GM19025 (cell line): ENCODE measurements around the gene PCNX3.

Experiments
- ATAC-seq: cut with Tn5 transposase; IDR thresholded peaks from one replicate; pipeline ENCODE4 v1.9.1; 2021; ENCODE audit warnings: mild to moderate bottlenecking, low read depth, moderate library complexity; ENCODE audit not compliant: unreplicated experiment

The PCNX3 gene

GRCh38 chr11:65615229-65615949 is at the start of gene PCNX3:
Gene PCNX3, plus strand, starts transcription at chr11:65615776. Its CDS starts 536 bp downstream, at chr11:65616312.
- ATAC-seq: peak; percentile 74

DNA sequence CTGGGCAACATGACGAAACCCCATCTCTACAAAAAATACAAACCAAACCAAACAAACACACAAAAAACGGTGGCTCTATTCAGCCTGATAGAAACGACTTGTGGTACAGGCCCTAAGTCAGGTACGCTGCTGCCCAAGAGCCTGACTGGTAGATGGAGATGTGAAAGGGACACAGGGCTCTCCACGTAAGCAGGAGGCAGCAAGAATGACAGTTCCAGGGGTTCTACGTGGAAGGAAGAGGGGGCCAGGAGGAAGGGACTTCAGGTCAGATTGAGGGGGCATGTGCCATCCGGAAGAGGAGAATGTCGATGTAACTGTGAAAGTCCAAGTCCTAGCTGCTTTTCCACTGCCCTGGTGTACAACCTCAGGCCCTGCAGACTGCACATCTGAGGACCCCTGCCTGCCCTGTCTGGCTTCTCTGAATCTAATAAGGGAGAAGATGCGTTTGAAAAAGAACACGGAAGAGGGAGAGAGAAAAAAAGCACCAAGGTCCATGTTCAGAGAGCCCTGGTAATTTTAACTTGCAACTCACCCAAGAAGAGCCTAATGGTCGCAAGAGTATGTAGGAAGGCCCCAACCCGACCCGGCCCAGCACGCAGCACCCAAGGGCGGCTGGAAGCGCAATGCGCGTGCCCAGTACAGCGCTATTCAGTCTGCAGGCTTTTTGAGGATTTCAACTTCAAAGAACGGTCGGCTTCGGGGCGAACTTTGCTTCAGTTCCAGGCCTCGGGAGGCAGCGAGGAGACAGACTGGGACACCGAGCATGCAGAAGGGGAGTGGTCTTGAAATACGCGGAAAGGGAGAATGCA is 46.2 kb upstream of the PCNX3 start:
- ATAC-seq: no peak

- peak; percentile 60 for ATAC-seq
Observed at GRCh38 chr11:65569973-65570918, 45.3 kb upstream of the PCNX3 start, which contains the start of gene ZNRD2. Gene ZNRD2, plus strand, starts transcription at chr11:65570477. Its CDS starts 15 bp downstream, at chr11:65570492.

GRCh38 chr11:65571420-65571819 is 44.2 kb upstream of the PCNX3 start:
- no peak for ATAC-seq

- ATAC-seq: no peak
Observed at GRCh38 chr11:65571940-65572339, 43.6 kb upstream of the PCNX3 start.

DNA sequence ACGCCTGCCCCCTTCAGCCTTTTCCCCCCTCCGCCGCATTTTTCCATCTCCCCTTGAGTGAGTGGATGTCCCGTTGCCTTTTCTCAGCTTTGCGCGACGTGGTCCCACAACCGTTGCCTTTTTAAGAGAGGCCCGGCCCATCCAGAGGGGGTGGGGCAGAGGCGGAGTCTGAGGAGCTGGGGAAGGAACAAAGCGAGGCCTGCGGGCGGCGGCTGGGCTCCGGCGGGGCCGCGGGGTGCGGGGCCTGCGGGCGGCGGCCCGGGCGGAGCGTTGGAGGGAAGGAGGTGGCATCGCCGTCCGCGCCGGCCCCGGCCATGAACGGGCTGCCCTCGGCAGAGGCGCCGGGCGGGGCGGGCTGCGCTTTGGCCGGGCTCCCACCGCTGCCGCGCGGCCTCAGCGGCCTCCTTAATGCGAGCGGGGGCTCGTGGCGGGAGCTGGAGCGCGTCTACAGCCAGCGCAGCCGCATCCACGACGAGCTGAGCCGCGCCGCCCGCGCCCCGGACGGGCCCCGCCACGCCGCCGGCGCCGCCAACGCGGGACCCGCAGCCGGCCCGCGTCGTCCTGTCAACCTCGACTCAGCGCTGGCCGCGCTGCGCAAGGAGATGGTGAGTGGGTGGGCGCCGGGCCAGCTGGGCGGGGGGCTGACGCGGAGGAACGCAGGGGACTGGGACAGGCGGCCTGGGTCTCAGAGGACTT is 43.1 kb upstream of the PCNX3 start, which contains the start of gene FAM89B:
Gene FAM89B, plus strand, starts transcription at position 183 of the 696 bp plus-strand sequence. Its CDS starts 132 bp downstream, at position 315.
- no peak for ATAC-seq

DNA sequence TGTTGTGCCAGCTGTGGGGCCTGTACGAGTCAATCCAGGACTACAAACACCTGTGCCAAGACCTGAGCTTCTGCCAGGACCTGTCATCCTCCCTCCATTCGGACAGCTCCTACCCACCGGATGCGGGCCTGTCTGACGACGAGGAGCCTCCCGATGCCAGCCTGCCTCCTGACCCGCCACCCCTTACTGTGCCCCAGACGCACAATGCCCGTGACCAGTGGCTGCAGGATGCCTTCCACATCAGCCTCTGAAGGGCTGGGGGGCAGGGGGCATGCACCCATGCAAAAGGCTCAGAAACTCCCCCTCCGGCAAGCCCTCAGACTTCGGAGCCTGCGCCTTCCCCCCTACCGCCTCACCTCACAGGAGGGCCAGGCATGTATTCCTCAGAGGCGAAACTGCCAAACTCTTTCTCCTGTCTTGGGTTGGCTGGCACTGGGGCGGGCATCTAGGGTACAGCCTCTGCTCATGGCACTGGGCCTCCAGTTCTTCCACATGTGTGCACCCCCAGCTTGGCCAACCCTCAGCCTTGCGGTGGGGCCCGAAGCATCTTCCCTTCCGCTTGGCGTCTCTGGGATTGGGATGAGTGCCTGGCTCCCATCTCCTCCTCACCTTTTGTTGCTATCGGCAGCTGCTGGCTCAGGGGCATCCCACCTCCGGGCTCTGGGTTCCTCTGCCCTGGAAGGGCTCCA is 42.0 kb upstream of the PCNX3 start:
- no peak for ATAC-seq

DNA sequence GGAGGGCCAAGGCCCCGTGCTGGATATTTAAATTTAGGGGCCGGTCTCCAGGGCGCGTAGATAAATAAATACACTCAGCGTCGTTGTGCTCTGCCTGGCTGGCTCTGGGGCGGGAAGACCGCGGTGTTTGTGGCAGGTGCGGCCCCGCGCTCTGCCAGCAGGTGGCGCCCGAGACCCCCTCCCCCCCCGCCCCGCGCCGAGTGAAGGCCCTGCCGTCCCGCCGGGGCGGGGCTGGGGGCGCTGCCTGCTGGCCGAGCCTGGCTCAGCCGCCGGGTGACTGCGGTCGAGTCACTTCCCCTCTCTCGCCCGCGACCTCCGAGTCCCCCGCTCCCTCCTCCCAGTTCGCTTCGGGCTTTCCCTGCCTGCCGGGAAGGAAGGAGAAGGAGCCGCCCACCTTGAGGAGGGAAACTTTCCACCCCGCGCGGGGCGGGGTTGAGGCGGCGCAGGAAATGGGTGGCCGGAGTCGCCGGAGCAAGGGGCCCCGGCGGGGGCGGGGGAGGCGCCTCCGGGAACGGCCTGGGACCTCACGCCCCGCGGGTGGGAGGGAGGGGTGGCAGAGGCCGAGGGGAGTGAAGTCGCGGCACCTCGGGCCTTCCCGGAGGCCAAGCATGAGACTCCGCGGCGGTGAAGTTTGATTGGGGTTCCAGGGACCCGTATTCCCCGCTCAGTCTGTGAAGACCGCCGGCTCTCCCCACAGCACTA is 41.3 kb upstream of the PCNX3 start:
- peak; percentile 27 for ATAC-seq

DNA sequence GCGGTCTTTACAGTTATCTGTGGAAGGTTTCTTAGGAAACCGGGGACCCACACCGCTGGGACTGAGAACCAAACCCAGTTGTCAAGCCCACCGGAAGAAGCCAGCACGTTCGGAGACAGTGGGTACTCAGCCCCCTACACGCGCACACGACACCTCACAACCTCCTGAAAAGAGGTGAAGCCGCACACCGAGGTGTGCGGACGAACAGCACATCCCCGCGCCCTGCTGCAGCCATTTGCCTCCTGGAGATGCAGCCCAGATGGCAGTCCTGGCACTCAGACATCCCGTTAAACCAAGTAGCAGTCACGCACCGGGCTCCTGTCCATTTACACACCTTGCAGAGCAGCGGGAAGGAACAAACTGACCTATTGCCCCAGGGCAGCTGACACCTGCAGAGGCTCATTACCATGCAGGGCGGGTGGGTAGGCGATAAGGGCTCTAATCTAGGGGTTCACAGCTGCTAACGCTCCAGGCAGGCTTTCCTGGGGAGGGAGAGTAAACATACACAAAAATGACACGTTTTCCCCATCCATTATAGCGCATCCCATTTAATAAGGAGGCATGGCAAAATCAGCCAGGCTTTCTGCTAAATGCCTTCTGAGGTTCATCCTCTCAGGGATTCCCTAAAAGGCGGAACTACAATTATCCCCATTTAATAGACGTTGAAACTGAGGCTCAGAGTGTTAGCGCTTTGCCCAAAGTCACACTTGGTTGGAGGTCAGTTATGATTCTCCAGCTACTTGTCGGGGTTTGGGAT is 40.6 kb upstream of the PCNX3 start:
- ATAC-seq: no peak

DNA sequence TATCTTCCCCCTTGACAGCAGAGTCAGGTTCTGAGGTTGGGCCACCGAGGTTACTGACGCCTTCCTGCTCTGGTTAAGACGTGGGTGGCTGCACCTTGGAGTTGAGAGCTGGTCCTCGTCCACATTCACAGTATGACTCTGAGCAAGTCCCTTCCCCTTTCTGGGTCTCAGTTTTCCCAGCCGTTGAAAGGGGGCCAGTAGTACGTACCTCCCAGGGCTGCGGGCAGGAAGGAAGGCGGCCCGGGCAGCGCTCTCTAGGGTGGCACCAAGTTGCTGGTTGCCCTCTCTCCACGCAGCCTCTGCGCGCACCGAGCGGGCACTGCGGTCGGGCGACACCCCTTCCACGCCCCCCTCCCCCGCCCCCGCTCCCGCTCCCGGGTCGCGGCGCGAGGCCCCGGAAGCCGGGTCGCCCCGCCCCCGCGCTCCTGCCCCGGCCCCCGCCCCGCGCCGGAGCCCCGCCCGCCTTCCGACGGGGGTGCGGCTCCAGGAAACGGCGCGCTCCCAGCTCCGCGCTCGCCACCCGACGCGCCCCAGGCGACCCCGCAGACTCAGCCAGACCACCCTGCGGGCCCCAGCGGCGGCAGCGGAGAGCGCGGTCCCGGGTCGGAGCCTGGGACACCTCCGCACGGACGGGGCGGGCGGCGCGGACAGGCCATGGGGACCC is 39.9 kb upstream of the PCNX3 start, which contains the start of gene EHBP1L1:
Gene EHBP1L1, plus strand, starts transcription at position 486 of the 664 bp plus-strand sequence. CDS start 250 bp downstream, outside the sequence.
- ATAC-seq: peak; percentile 26

GRCh38 chr11:65576232-65576866 is 39.2 kb upstream of the PCNX3 start:
- ATAC-seq: no peak

DNA sequence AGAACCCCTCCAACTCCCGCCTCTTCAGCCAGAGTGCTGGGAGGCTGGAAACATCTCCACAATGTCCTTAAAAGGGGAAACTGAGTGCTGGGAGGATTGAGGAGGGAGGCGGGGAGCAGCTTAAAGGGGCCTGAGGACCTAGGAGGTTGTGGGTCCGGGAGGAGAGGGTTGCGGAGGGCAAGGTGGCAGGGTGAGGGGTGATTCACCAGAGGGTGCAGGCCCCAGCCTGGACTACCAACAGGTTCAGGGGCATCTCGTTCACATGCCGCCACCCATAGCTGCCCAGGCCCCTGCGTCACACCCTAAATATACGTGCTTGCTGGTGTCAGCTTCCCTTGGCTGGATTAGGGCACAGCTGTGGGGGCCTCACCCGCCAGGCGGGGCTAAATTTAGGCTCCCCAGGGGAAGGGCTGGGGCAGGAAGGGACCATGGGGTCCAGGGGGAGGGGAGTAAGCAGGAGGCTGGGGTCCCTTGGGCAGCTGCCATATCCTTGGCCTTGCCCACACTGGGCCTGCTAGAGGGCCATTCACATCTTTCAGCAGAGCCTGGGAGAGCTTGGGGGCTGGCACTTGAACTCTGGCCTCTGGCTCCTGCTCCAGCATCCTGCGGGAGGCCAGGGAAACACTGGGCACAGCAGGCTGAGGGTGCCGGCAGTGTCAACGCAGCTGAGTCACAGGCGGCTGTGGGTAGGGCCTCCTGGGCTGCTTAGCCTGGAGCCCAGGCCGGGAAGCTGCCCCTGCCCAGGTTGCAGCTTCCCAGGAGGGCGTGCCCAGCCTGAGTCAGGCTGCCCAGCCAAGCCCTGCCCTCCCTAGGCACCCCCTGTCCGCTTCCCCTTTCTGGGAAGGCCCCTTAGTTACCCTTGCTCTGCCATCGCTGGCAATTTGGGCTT is 38.5 kb upstream of the PCNX3 start:
- ATAC-seq: no peak

DNA sequence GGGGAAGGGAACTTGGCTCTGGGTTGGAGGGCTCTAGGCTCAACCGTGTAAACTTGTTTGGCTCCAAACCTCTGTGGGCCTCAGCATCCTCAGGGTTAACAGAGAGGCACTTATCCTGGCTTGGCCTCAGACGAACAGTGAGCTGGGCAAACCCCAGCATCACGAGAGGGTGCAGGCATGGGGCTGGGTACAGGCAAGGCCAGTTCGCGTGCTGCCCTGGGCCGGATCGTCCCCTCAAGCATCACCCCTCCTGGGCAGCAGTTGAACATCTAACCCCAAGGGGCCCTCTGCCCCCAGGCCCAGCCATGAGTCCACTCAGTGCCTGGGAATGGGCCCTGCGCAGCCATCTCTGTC is 37.8 kb upstream of the PCNX3 start:
- ATAC-seq: no peak

DNA sequence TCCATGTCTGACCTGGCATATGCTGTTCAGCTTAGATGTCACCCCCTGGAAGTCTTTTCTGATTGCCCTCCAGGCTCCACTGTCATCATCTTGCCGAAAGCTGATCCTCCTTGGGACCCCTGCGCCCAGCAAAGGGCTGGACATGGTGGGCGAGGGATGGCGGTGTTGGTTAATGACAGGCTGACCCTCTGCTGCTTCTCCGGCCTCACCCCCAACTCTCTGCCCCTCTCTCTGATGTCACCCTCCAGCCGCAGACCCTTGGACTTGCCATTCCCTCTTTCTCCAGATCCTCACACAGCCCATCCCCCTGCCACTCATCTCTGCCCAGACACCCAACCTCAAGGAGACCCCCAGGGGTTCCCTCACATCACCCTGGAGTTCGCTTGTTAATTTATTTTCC is 37.4 kb upstream of the PCNX3 start:
- ATAC-seq: no peak

- ATAC-seq: no peak
Observed at GRCh38 chr11:65578667-65579066, 36.9 kb upstream of the PCNX3 start.

DNA sequence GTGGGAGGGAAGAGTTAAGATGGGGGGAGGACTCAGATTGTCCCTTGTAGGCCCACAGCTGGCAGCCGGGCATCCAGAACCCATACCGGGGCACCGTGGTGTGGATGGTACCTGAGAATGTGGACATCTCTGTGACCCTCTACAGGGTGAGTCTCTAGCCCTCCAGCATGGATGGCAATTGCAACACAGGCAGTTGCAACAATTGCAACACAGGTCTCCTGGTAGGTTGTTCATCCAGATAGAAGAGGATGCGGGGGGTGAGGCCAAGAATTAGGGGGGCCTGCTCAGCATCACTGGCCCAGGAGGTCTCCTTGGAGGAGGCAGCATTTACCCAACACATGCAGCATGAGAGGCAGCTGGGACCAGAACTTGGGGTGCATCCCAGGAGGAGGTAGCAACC is 36.3 kb upstream of the PCNX3 start:
- ATAC-seq: no peak
